ENCODE measurements around the gene WNK2.
"Not testable (repeated sequence)": the region's sequence is repeated elsewhere in the genome, so short reads cannot be mapped to it uniquely, and the experiment has no call there.

The WNK2 gene

GRCh38 chr9:93240891-93241334, 57.0 kb downstream of the WNK2 start:
- DNase-seq = no peak

GRCh38 chr9:93243112-93243511, 59.2 kb downstream of the WNK2 start:
- DNase-seq = no peak

GRCh38 chr9:93244101-93244500, 60.2 kb downstream of the WNK2 start:
- no peak for DNase-seq

- no peak for DNase-seq
Measured at GRCh38 chr9:93244510-93245436, 60.8 kb downstream of the WNK2 start.

GRCh38 chr9:93245437-93245970, 61.6 kb downstream of the WNK2 start:
- DNase-seq = no peak

GRCh38 chr9:93246111-93246510, 62.2 kb downstream of the WNK2 start:
- DNase-seq = no peak

GRCh38 chr9:93246526-93246925, 62.6 kb downstream of the WNK2 start:
- DNase-seq = no peak

GRCh38 chr9:93247099-93247865, 63.3 kb downstream of the WNK2 start:
- no peak for DNase-seq

GRCh38 chr9:93247892-93248291, 64.0 kb downstream of the WNK2 start:
- DNase-seq = no peak

- DNase-seq = no peak
Measured at GRCh38 chr9:93248386-93249040, 64.6 kb downstream of the WNK2 start.

GRCh38 chr9:93250185-93250584, 66.2 kb downstream of the WNK2 start:
- no peak for DNase-seq

GRCh38 chr9:93251309-93251708, 67.4 kb downstream of the WNK2 start:
- DNase-seq = not testable (repeated sequence)

- no peak for DNase-seq
Measured at GRCh38 chr9:93252116-93252780, 68.3 kb downstream of the WNK2 start.

- DNase-seq = no peak
Measured at GRCh38 chr9:93252781-93253530, 69.0 kb downstream of the WNK2 start.

- no peak for DNase-seq
Measured at GRCh38 chr9:93253633-93254032, 69.7 kb downstream of the WNK2 start.

GRCh38 chr9:93254061-93254481, 70.1 kb downstream of the WNK2 start:
- no peak for DNase-seq

GRCh38 chr9:93254806-93255493, 71.0 kb downstream of the WNK2 start:
- DNase-seq = peak; percentile 28

GRCh38 chr9:93255494-93255867, 71.5 kb downstream of the WNK2 start:
- DNase-seq = no peak

GRCh38 chr9:93255994-93256877, 72.3 kb downstream of the WNK2 start:
- DNase-seq = no peak

Measured in DMS79 (cell line).